Raji (cell line): ENCODE results near the gene KCNC4.
A peak's percentile ranks its signal among the peaks of the same experiment; 100 is the strongest.

Source experiments
- POLR2A ChIP-seq: IDR thresholded peaks from 2 replicates; pipeline ENCODE4 v1.6.1; 2011; ENCODE audit warnings: low read depth, low read length, control low read depth; ENCODE audit not compliant: insufficient read depth

KCNC4 gene

GRCh38 chr1:110203021-110203661 is 7.0 kb upstream of the KCNC4 start:
- TF ChIP-seq POLR2A, result no peak

DNA sequence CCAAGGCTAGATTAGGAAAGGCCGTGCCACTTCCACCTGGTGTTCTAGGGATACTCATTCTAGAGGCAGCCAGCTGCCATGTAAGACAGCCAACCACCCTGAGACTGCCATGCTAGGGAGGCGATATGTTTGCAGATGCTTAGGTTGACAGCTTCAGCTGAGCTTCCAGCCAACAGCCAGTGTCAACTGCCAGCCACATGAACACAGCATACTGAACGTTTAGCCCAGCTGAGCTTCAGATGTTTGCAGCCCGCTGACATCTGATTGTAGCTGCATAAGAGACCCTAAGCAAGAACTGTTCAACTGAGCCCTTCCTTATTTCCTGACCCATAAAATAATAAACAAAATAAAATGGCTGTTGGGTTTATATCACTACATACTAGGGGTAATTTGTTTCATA is 5.0 kb upstream of the KCNC4 start:
- TF ChIP-seq POLR2A, result no peak

- TF ChIP-seq POLR2A, result no peak
Measured at GRCh38 chr1:110205591-110206155, 4.4 kb upstream of the KCNC4 start.

DNA sequence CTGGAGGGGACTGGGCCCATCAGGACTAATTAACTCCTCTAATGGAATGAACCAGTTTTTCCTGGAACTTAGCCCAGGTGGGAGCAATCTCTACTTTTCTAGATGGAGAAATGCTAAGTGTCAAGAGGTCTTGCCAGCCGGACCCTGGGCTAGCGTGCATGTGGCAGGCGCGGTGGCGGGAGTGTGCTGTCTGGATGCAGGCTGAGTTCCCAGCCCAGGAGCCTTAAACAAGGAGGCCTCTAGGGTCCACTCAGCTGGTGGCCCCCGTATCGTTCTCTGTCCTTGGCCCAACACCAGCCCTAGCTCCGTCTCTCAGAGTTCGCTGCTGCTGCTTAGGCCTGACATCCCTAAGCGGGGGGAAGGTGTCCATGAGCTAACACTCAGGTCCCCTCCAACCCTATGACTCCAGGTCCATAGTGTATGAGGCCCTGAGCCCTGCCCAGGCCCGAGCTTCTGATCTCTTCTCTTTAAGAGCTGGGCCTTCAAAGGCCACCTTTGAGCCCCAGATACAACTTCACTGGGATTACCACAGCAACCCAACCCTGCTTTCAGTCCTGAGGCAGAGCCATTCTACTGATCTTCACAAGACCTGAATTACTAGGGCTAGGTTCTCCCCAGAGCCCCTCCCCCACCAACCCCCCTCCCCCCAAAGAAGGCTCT is 3.7 kb upstream of the KCNC4 start:
- TF ChIP-seq POLR2A, result no peak

DNA sequence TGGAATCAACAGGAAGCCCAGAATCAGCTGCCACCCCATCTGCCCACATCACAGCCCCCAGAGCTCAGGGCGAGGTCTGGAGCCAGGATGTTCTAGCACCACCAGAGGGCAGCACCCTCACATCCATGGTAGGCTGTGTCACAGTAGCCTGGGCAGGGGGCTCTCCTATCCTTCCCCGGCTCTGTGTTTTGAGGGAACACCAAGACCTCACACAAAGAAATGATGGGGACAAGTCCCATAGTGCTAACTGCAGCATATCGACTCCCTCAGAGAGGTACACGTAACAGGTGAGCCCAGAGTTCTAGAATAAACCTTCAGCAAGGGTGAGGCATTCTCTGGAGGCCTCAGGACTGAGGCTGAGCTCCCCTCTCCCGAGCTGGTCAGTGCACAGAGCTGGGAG is 2.3 kb upstream of the KCNC4 start:
- TF ChIP-seq POLR2A, result no peak

GRCh38 chr1:110208916-110209645 is 1.0 kb upstream of the KCNC4 start:
- TF ChIP-seq POLR2A, result no peak

- TF ChIP-seq POLR2A, result peak; percentile 50
Measured at GRCh38 chr1:110210604-110211495, 736 bp downstream of the KCNC4 start.

- TF ChIP-seq POLR2A, result no peak
Measured at GRCh38 chr1:110211496-110212168, 1.5 kb downstream of the KCNC4 start.

DNA sequence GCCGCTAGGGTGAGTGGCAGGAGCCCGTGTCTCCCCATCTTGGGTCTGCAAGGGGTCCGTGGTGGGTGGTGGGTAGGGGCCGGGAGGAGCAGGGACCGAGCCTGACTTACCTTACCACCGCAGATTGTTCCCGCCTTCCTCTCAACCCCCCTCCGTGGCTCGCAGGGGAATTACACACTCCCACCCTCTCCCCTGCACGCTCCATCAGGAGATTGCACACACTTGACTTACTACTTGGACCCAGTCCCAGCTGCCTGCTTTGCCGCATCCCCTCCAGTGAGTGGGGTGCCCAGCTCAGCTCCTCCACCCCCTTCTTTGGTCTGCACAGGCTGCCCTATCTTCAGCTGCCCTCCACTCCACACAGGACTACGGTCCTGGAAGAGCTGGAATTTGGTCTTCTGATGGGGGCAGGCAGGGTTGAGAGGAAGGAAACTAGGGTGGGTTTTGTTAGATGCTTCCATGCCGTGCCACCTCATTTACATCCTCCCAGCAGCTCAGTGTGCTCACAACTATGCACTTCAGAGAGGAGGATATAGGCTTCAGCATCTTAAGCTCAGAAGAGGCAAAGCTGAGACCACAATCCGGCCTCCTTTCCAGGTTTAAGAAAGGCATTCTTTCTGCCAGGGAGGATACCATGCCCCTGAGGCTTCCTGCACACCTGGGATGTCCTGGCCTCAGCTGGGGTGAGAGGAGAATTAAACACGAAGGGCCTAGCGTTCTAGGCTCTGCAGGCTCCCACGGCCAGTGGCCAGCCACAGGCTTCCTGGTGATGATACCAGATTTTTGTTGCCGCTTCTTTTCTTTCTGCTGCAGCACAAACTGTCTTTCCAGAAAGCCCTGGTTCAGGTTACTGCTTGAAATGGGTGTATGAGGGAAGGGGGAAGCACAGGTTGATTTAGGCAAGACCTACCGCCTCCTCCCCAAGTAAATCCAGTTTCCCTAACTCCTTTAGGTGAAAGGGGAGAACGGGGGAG is 2.3 kb downstream of the KCNC4 start:
- no peak for TF ChIP-seq POLR2A

GRCh38 chr1:110213143-110213540 is 3.0 kb downstream of the KCNC4 start:
- TF ChIP-seq POLR2A, result no peak

DNA sequence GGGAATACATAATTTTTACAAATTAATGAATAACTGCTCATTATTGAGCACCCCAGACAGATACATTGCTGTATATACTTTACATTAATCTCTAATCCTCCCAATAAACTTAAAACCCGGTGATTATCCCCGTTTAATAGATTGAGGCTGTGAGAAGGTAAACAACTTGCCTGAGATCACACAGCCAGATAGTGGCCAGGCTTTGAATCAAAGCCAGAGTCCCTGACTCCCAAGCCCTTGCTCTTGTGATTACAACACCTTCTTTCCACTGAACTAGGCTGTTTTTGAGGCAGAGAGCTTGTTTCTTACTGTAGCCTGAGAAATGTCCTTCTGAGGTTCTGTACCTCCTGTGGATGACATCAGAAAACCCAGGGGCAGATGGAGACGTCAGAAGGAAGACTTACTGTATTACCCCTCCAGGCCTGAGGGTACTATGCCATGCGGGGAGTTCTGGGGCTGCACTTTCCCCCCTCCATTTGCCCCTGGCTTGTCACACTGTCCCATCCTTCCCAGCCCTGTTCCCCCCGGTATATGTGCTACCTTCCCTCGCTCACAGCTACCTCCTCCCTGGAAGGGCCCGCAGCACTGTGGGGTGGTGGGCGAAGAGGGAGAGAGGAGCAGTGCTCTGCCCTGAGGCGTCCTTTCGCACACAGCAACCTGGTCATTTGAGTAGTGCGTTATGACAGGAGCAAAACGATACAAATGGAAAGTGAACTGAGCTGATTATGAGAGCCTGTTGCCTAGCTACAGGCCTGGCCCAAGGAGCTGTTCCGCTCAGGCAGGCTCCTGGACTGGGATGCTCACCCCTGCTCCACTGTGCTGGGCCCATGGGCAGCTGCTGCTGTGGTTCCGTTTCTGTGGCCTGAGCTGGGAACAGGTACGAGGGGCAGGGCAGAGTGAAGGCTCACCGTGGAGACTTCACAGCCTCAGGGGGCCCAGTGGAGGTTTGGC is 4.6 kb downstream of the KCNC4 start:
- no peak for TF ChIP-seq POLR2A

DNA sequence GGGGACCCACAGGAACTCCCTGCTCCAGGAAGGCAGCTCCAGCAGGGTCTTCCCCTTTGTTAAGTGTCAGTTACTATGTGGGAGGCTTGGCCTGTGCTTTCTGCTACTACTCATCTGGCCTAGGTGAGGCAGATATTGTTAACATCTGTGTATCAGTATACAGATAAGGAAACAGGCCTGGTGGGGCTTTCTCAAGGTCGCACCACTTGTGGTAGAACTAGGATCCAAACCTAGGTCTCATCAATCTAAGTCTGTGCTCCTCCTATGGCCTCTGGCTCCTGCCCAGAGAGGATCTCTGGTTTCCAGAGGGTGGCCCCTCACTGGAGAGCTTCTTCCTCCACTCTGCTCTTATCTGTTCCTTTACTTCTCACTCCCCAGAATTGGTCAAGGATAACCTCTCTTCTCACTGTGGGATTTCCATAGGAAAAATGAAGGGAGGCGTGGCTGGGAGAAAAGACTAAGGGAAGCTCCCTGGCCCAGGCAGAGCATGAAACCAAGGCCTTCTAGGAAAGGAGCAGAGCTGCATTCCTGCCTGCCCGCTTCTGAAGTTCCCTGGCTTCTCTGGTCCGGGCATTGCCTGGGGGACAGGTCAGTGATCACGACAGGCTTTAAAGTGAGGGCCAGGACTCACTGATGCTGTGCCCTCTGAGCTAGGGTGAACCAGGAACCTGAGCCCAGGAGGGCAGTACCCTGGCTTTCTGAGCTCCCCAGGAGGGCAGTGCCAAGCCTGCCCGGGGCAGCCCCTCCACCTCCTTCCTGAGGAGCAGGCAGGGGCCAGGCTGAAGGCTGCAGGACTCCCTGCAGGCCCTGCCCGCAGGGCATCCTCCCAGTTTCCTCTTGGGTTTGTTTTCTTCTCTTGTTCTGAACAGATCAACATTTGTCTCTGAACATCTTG is 5.8 kb downstream of the KCNC4 start:
- no peak for TF ChIP-seq POLR2A
